ENCODE measurements around the gene PITX1.

- TF ChIP-seq, protein P1, sequence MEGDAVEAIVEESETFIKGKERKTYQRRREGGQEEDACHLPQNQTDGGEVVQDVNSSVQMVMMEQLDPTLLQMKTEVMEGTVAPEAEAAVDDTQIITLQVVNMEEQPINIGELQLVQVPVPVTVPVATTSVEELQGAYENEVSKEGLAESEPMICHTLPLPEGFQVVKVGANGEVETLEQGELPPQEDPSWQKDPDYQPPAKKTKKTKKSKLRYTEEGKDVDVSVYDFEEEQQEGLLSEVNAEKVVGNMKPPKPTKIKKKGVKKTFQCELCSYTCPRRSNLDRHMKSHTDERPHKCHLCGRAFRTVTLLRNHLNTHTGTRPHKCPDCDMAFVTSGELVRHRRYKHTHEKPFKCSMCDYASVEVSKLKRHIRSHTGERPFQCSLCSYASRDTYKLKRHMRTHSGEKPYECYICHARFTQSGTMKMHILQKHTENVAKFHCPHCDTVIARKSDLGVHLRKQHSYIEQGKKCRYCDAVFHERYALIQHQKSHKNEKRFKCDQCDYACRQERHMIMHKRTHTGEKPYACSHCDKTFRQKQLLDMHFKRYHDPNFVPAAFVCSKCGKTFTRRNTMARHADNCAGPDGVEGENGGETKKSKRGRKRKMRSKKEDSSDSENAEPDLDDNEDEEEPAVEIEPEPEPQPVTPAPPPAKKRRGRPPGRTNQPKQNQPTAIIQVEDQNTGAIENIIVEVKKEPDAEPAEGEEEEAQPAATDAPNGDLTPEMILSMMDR (IDR thresholded peaks at IDR 0.05): no peak
- no peak for TF ChIP-seq POLR2A (IDR thresholded peaks at IDR 0.05)
Measured at GRCh38 chr5:135038813-135039270, 4.8 kb upstream of the PITX1 start.

Data from right lobe of liver (tissue), 4 donors.